ENCODE results near the gene SUN1.

- TF ChIP-seq CTCF (IDR thresholded peaks at IDR 0.05) (no peak), POLR2A (IDR thresholded peaks at IDR 0.05) (no peak)
Observed at GRCh38 chr7:835021-835420, 2.7 kb downstream of the SUN1 start.
